ENCODE results near the gene CCDC159. TPM values are rescaled to one million over a fixed set of nuclear protein-coding genes. Genes with fewer than 3 reads are reported as not detected.

CCDC159 gene
- total and polyA plus RNA-seq, 7 donors: 2.4 to 9.2 (median 5.3) TPM

DNA sequence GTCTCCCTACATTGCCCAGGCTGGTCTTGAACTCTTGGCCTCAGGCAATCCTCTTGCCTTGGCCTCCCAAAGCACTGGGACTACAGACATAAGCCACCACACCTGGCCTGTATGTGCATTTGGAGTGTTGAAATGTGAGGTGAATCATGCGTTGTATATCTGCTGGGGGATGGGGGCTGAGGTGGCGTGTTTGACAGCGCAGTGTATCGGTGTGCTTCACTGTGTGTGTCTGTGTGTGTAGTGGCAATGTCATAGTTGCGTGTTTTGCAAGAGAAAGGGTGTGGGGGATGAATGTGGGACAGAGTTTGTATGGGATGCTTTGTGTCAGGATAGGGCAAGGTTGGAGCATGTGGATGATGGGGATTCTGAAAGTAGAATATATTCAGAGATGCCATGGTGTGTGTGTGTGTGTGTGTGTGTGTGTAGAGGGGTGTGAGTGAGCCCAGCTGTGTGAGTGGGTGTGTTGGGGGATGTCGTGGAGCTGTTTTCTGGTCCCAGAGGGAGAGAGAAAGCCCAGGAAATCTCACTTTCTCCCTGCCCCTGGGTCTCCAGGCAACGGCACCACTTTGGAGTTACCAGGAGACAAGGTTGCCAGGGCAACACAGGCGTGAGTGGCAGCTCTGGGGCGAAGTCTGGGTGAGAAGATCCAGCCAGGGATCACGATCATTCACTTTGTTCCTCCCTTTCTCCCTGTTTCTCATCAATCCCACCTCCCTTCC, 27.0 kb downstream of the CCDC159 start:
- Histone ChIP-seq H3K9me3 (no peaks in the 10 kb centered on the region), H3K4me1 (peaks cover 32% of the 10 kb centered on the region), H3K27ac (no peak overlapping the region), H3K4me3 (no peak overlapping the region), H3K36me3 (ENCODE audit: insufficient read depth in 1 of 2, low read depth in 1 of 2) (peaks cover 0 to 22% of the 10 kb centered on the region in 2 donors), H3K27me3 (ENCODE audit: insufficient read depth in 3 of 3, low read length in 2 of 3) (no peaks in the 10 kb centered on the region)
- WGBS, 3 donors: 54 to 58% (median 58%) methylated on average over 9 to 10 of the region's 10 CpGs
- TF ChIP-seq, protein P1, sequence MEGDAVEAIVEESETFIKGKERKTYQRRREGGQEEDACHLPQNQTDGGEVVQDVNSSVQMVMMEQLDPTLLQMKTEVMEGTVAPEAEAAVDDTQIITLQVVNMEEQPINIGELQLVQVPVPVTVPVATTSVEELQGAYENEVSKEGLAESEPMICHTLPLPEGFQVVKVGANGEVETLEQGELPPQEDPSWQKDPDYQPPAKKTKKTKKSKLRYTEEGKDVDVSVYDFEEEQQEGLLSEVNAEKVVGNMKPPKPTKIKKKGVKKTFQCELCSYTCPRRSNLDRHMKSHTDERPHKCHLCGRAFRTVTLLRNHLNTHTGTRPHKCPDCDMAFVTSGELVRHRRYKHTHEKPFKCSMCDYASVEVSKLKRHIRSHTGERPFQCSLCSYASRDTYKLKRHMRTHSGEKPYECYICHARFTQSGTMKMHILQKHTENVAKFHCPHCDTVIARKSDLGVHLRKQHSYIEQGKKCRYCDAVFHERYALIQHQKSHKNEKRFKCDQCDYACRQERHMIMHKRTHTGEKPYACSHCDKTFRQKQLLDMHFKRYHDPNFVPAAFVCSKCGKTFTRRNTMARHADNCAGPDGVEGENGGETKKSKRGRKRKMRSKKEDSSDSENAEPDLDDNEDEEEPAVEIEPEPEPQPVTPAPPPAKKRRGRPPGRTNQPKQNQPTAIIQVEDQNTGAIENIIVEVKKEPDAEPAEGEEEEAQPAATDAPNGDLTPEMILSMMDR (IDR thresholded peaks at IDR 0.05): no peak
- DNase-seq: no peak
- ATAC-seq: no peak
- intact Hi-C loops (cut with DNase I): loop anchor here in 1 of 2 donors (10.0 kb wide), 1 partner anchor 131 kb away; the partner anchor contains the start of gene ZNF653

DNA sequence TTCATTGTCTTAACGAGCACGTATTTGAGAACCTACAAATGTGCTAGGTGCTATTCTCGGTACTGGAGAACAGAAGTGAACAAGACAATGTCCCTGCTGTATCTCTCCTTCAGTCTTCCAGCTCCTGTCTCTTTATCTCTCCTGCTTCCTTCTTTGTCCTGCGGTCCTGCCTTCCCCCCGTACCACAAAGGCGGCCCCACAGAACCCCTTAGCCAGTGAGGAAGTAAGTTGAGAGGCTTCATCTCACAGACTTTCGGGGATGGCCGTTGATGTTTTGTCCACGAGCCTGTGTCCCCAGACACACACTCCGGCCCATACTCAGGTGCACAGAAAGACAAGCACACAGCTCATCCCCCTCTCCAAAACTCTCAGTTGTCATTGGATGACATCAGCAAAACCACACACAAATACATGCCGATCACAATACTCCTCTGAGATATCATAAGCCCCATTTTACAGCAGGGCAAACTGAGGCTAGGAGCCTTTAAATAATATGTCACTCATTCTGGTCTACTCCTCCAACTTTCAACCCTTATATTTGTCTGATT, 27.6 kb downstream of the CCDC159 start:
- TF ChIP-seq, protein P1 (IDR thresholded peaks at IDR 0.05): no peak
- 46 to 57% (median 49%) methylated on average over 11 of the region's 11 CpGs for WGBS, 3 donors
- peaks cover 32% of the 10 kb centered on the region for H3K4me1 ChIP-seq
- H3K27ac ChIP-seq: peak overlapping the region; percentile 96
- ATAC-seq: no peak
- H3K36me3 ChIP-seq (ENCODE audit: insufficient read depth in 1 of 2, low read depth in 1 of 2): peaks cover 0 to 16% of the 10 kb centered on the region in 2 donors
- no peaks in the 10 kb centered on the region for H3K9me3 ChIP-seq
- no peak for DNase-seq
- no peaks in the 10 kb centered on the region for H3K27me3 ChIP-seq (ENCODE audit: insufficient read depth in 3 of 3, low read length in 2 of 3)
- intact Hi-C loops (cut with DNase I): loop anchor here in 1 of 2 donors (10.0 kb wide), 1 partner anchor 131 kb away; the partner anchor contains the start of gene ZNF653
- H3K4me3 ChIP-seq: peak overlapping the region; percentile 76

DNA sequence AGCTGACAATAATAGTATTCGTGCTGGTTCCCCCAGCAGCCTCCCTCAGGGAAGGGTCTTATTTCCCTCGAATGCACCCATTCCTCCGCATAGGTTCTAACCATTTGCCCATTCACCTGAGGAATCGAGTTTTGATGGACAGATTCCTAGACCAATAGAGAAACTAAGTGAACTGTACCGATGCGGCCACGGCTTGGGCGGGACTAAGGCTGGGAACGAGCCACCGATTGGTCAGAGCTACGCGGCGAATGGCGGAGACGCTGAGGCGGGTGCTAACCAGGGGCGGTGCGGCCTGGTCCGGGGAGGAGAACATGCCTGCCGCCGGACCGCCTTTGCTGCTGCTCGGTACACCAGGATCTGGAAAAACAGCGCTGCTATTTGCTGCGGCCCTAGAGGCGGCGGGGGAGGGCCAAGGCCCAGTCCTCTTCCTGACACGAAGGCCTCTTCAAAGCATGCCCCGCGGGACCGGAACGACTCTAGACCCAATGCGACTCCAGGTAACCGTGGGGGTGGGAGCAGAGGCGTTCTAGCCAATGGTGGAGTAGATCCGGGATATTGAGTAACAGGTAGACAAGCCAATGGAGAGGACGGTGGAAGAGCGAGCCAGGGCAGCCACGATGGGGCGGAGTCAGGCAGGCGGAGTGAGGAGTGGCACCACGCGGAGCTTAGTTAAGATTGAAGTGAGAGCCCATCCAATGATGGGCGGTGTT, 28.3 kb downstream of the CCDC159 start, which contains the start of gene SWSAP1:
TSS of gene SWSAP1 (plus strand) at position 234 of the 710 bp plus-strand sequence. CDS start at position 249, 15 bp downstream.
- H3K9me3 ChIP-seq: no peaks in the 10 kb centered on the region
- peaks cover 0 to 16% of the 10 kb centered on the region in 2 donors for H3K36me3 ChIP-seq (ENCODE audit: insufficient read depth in 1 of 2, low read depth in 1 of 2)
- H3K27me3 ChIP-seq (ENCODE audit: insufficient read depth in 3 of 3, low read length in 2 of 3): no peaks in the 10 kb centered on the region
- H3K4me1 ChIP-seq: peaks cover 32% of the 10 kb centered on the region
- 0 to 1% (median 0%) methylated on average over 44 of the region's 44 CpGs for WGBS, 3 donors
- intact Hi-C loops (cut with DNase I): loop anchor here in 1 of 2 donors (5.0 to 10.0 kb wide), 2 partner anchors 58 to 130 kb away; partner anchors contain the start of gene ZNF653
- DNase-seq (peak; percentile 98 to 99), ATAC-seq (peak; percentile 97 to 98 (median 98))
- TF ChIP-seq, protein P1 (IDR thresholded peaks at IDR 0.05): no peak
- peak within 1 kb of the TSS; percentile 96 for H3K27ac ChIP-seq
- H3K4me3 ChIP-seq: peak within 1 kb of the TSS; percentile 76

DNA sequence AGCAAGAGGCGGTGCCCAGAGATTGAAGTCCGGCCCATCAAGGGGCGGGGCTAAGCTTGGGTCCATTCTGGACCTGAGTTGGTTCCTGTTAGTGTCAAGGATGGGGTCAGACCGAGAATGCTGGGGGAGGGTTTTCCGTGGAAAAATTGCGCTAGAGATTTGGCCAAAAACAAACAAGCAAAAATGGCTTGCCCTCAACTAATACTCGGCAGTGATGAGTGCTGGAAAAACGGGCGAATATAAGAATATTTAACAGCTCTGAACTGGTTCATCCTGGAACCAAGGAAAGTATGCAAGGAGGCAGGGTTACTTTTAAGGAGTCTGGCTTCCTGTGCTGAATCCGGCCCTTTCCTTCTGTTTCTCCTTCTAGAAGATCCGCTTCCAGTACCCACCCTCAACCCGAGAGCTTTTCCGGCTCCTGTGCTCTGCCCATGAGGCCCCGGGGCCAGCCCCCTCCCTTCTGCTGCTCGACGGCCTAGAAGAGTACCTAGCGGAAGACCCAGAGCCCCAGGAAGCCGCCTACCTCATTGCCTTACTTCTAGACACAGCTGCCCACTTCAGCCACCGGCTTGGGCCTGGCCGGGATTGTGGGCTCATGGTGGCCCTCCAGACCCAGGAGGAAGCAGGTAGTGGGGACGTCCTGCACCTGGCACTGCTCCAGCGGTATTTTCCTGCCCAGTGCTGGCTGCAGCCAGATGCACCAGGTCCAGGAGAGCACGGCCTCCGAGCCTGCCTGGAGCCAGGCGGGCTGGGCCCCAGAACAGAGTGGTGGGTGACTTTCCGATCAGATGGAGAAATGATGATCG, 29.0 kb downstream of the CCDC159 start:
- WGBS, 3 donors: 15 to 20% (median 18%) methylated on average over 27 of the region's 27 CpGs
- TF ChIP-seq, protein P1 (IDR thresholded peaks at IDR 0.05): no peak

More for the DNA sequence above, 29.0 kb downstream of the CCDC159 start:
- Histone ChIP-seq H3K4me1 (peaks cover 35% of the 10 kb centered on the region), H3K27me3 (ENCODE audit: insufficient read depth in 3 of 3, low read length in 2 of 3) (no peaks in the 10 kb centered on the region), H3K36me3 (ENCODE audit: insufficient read depth in 1 of 2, low read depth in 1 of 2) (peaks cover 0 to 10% of the 10 kb centered on the region in 2 donors), H3K4me3 (peak overlapping the region; percentile 76), H3K9me3 (no peaks in the 10 kb centered on the region), H3K27ac (peak overlapping the region; percentile 96)
- ATAC-seq (no peak), DNase-seq (peak; percentile 44 to 66)
- intact Hi-C loops (cut with DNase I): loop anchor here in 1 of 2 donors (5.0 to 10.0 kb wide), 2 partner anchors 57 to 129 kb away; partner anchors contain the start of gene ZNF653
